HG03460 (cell line): ENCODE measurements around the gene ARHGAP22.

Experiments used
- ATAC-seq: cut with Tn5 transposase; IDR thresholded peaks from one replicate; pipeline ENCODE4 v1.9.1; 2021; ENCODE audit not compliant: unreplicated experiment

The ARHGAP22 gene

GRCh38 chr10:48454302-48455054 is 150.4 kb downstream of the ARHGAP22 start:
- ATAC-seq: no peak

DNA sequence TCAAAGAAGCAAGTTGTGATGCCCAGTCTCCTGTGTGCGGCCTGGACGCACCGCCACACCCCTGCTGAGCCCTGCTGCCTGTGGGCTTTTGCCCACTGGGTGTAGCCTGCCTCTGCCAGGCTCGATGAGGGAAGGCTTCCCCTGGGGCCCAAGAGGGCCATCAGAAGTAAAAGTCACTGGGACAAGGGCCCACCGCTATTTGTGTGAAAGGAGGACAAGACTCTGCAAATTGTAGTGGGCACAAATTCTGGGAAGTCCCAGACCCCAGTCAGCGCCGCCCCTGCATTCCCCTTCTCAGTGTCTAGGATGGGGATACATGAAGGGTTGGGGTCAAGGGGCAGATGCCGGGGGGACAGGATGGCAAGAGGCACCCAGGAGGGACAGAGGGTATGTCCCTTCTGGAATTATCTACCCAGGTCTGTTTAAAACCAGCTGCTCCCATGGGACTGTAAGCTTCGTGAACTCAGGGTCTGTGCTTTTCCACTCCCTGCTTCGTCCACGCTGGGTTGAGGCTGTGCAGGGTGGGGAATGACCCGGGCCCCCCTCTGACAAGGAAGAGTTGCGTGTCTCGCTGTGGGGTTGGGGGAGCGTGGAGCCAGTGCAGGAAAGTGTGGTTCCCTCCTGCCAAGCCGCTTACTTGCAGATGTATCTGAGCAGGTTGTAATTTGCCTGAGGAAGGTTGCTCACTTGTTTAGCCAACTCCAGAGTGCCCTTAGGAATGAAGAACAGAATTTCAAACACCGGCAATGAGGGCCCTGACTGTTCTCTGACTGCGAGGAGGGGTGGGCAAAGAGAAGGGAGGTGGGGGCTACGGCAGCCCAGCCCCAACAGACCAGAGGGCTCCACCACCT is 151.2 kb downstream of the ARHGAP22 start:
- ATAC-seq: no peak

GRCh38 chr10:48452879-48453412 is 151.9 kb downstream of the ARHGAP22 start:
- ATAC-seq: no peak

DNA sequence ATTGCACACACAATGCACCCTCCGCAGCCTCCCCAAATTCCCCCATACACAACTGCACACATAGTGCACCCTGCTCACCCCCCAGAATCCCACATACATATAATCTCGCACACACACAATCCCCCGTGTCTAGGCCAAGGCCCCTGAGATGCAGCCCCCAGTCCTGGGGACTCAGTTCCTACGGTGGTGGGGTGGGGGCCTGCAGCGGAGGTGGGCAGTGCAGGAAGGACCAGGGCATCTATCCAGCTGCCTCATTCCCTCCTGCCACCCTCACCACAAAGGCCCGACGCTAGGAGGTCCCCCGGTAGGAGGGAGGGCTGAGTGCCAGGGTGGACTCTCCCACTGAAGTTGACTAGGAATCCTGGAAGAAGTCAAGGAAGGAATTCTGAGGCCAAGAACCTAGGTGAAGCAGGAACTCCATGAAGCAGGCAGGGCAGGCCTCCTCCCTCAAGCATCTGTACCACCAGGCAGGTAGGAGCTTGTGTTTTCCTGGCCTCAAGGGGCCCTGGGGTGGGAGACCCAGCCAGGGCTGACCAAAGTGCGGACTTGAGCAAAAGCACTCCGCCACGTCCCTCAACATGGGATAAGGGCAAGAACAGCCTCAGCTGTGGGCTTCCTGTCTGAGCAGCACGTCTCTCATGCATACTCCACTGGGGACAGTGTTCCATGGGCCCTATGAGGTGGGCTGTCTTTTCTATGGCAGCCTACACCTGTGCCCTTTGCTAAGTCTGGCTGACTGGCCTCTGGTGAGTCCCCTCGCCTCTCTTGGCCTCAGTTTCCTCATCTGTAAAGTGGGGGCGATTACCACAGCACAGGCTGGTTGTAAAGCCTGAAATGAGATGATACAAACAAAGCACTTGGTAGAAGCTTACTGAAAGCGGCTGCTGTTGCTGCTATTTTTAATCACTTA is 152.6 kb downstream of the ARHGAP22 start:
- ATAC-seq: no peak

DNA sequence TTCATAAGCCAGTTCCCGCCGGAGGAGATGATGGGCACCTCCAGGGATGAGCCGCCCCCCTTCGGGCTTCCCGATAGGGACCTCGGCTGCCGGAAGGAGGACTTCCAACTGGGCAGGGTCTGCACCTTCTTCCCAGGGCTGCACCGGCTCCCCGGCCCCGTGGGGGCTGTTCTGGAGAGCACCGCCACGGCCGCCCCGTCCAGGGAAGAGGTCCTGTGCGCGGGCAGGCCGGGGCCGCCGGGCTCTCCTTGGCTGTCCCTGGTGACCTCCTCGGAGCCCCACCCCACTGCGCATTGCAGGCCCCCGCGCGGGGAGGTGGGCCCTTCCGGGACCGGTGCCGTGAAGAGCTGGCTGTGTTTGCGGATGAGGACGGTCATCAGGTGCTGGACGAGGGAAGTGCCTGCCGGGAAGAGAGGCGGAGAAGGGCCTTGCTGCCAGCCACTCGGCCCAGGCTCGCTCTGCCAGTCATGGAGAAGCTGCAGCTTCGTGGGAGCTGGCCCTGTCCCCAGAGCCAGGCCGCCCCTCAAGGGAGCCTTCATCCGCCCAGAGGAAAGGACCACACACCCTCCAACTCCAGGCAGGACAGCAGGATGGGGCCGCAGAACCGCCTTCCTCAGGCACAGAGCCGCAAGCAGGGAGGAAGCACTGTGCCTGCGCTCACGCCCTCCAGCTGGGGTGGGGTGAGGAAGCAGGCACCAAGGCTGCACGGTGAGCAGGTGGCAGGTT is 154.0 kb downstream of the ARHGAP22 start:
- no peak for ATAC-seq

DNA sequence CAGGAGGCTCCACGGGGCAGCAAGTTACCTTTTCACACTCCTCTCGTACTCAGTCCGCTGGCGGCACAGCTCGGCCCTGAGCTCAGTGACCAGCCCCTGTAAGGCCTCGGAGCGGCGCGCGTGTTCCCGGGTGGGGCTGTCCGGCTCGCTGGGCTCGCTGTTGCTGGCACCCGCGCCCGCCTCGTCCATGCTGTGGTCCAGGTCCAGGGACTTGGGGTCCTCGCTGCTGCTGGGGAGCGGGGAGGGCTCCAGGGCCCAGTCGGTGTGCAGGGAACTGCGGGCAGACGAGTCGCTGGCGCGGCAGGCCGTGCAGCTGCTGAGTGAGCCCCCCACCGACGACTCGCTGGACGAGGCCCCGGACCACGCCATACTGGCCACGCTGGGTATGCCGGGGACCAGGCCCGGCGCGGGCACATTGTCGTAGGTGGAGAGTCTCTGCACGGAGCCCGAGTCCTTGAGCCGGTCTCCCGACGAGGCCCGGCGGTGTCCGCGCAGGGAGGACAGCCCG is 154.6 kb downstream of the ARHGAP22 start:
- ATAC-seq: no peak

GRCh38 chr10:48449501-48450232 is 155.2 kb downstream of the ARHGAP22 start:
- ATAC-seq: no peak

DNA sequence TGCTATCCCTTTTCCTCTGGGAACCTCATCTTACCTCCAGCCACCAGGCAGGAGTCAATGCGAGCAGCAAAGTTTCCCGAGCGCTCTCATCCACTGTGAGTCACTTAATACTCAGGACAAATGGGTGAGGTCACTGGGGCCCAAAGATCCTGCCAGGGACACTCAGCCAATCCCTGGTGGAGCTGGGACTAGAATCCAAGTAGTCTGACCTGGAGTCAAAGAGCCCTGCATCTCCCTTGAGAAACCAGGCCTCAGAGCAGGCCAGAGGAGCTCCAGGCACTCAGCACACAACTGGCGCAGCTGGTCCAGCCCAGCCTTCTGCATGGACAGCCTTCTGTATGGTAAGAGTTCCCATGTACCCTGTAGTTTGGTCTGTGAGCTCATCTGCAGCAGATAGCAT is 156.1 kb downstream of the ARHGAP22 start:
- ATAC-seq: no peak

- ATAC-seq: no peak
These were observed 157.3 kb downstream of the ARHGAP22 start for GRCh38 chr10:48447356-48448215.

DNA sequence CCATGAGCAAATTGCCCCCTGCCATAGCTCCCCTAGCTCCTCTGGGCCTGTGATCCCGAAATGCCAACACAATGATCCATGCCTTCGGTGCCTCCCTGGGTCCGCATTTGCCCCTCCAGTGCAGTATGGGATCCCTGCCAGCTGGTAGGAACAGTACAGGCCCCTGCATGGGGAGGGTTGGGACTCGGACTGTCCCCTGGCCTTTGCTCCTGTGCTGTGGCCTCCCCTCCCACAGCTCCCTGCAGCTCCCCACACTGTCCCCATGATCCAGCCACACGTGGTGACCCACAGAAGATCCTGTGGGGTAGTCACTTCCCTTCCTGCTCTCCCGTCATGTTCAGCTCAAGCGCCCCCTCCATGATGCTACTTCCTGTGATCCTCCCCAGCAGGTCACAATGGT is 158.1 kb downstream of the ARHGAP22 start:
- no peak for ATAC-seq

- ATAC-seq: no peak
These were observed 158.9 kb downstream of the ARHGAP22 start for GRCh38 chr10:48445932-48446331.

GRCh38 chr10:48444861-48445841 is 159.7 kb downstream of the ARHGAP22 start:
- ATAC-seq: no peak

- ATAC-seq: no peak
These were observed 160.6 kb downstream of the ARHGAP22 start for GRCh38 chr10:48444266-48444665.

DNA sequence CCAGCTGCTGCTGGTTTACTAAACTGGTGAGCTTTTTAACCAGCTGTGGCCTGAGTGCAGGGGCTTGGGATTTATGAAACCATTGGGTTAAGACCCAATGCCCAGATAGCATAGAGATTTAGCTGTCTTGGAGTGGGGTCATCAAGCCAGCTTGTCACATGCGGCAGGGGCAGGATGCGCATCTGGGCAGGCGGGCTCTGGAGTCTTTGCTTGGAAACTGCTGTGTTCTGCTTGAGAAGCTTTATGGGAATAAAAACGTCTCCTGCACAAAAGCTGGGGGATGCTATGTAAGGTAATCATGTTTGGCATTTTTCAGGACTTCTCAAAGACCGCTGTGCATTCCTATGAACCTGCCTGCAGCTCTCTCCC is 162.1 kb downstream of the ARHGAP22 start:
- ATAC-seq: no peak

- no peak for ATAC-seq
These were observed 162.6 kb downstream of the ARHGAP22 start for GRCh38 chr10:48442090-48442808.

DNA sequence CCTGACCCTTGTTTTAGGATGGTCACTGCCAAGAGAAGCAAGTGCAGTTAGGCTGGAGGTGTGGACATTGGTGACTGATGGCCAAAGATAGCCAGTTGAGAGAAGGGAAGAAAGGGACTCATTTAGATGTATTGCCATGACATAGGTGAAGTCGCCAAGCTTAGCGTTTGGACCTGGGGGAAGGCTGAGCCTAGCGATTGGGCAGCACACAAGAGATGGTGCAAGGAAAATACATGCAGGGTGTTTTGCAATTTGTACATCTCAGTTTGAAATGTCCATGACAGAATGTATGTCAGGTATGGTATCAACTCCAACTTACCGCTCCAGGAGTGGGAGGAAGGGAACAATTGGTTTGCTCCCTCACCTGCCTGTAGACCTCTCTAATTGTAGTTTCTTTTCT is 164.1 kb downstream of the ARHGAP22 start:
- no peak for ATAC-seq

- ATAC-seq: no peak
These were observed 165.3 kb downstream of the ARHGAP22 start for GRCh38 chr10:48439581-48440041.
